HG03460 (cell line): ENCODE data around the gene IFT20.
A peak's percentile ranks its signal among the peaks of the same experiment; 100 is the strongest.
"Not testable (repeated sequence)": the region's sequence is repeated elsewhere in the genome, so short reads cannot be mapped to it uniquely, and the experiment has no call there.

Experiments used
- ATAC-seq: cut with Tn5 transposase; IDR thresholded peaks from one replicate; pipeline ENCODE4 v1.9.1; 2021; ENCODE audit not compliant: unreplicated experiment

The IFT20 gene

GRCh38 chr17:28364665-28365363 lies 29.5 kb upstream of the IFT20 start, which contains the start of gene SEBOX:
TSS of gene SEBOX (minus strand) at chr17:28365199. CDS start at chr17:28365151, 48 bp downstream.
- no peak for ATAC-seq

- no peak for ATAC-seq
Observed at GRCh38 chr17:28363776-28364650, 28.7 kb upstream of the IFT20 start.

GRCh38 chr17:28363186-28363585 lies 27.9 kb upstream of the IFT20 start:
- ATAC-seq: no peak

- no peak for ATAC-seq
Observed at GRCh38 chr17:28357901-28358197, 22.6 kb upstream of the IFT20 start.

GRCh38 chr17:28357061-28357900 lies 22.0 kb upstream of the IFT20 start, which contains the start of gene POLDIP2:
TSS of gene POLDIP2 (minus strand) at chr17:28357527. CDS start at chr17:28357448, 79 bp downstream.
- peak; percentile 89 for ATAC-seq

GRCh38 chr17:28350271-28350670 lies 15.0 kb upstream of the IFT20 start:
- ATAC-seq: no peak

- no peak for ATAC-seq
Observed at GRCh38 chr17:28348979-28349378, 13.7 kb upstream of the IFT20 start.

GRCh38 chr17:28347261-28347891 lies 12.1 kb upstream of the IFT20 start:
- ATAC-seq: no peak

GRCh38 chr17:28346746-28347246 lies 11.5 kb upstream of the IFT20 start:
- no peak for ATAC-seq

- no peak for ATAC-seq
Observed at GRCh38 chr17:28346199-28346580, 10.9 kb upstream of the IFT20 start.

- no peak for ATAC-seq
Observed at GRCh38 chr17:28345419-28346198, 10.3 kb upstream of the IFT20 start.

- ATAC-seq: no peak
Observed at GRCh38 chr17:28344435-28344901, 9.2 kb upstream of the IFT20 start.

GRCh38 chr17:28344011-28344410 lies 8.7 kb upstream of the IFT20 start:
- no peak for ATAC-seq

- no peak for ATAC-seq
Observed at GRCh38 chr17:28343491-28343932, 8.2 kb upstream of the IFT20 start.

GRCh38 chr17:28342313-28342712 lies 7.0 kb upstream of the IFT20 start:
- ATAC-seq: no peak

GRCh38 chr17:28341516-28341915 lies 6.2 kb upstream of the IFT20 start:
- ATAC-seq: no peak

- no peak for ATAC-seq
Observed at GRCh38 chr17:28340374-28340773, 5.1 kb upstream of the IFT20 start.

- ATAC-seq: no peak
Observed at GRCh38 chr17:28339431-28339830, 4.2 kb upstream of the IFT20 start.

GRCh38 chr17:28338769-28339212 lies 3.5 kb upstream of the IFT20 start:
- not testable (repeated sequence) for ATAC-seq
